COLO829 (cell line): ENCODE measurements around the gene AASS.
"Not testable (repeated sequence)": the region's sequence is repeated elsewhere in the genome, so short reads cannot be mapped to it uniquely, and the experiment has no call there.

Experiments
- DNase-seq: peaks from one replicate; pipeline ENCODE4 v3.0.0; 2012; ENCODE audit warnings: low spot score

Gene AASS

GRCh38 chr7:122143751-122144711, at the start of gene AASS:
Gene AASS (minus strand): TSS chr7:122144249. CDS start chr7:122133726, 10,523 bp downstream.
- DNase-seq = peak; percentile 97

DNA sequence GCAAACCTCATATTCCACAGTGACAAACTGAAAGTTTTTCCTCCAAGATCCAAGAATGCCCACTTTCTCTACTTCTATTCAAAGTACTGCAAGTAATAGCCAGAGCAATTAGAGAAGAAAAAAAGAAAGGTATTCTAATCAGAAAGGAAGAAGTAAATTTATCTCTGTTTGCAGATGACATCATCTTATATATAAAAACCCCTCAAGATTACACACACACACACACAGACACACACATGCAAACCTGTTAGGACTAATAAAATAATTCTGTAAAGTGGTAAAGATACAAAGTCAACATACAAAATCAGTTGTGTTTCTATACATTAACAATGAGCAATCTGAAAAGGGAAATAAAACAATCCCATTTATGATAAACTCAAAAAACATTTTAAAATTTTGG, 44.7 kb upstream of the AASS start:
- no peak for DNase-seq

GRCh38 chr7:122183106-122183505, 39.1 kb upstream of the AASS start:
- no peak for DNase-seq

- DNase-seq = no peak
These were observed 38.0 kb upstream of the AASS start for GRCh38 chr7:122182081-122182480.

DNA sequence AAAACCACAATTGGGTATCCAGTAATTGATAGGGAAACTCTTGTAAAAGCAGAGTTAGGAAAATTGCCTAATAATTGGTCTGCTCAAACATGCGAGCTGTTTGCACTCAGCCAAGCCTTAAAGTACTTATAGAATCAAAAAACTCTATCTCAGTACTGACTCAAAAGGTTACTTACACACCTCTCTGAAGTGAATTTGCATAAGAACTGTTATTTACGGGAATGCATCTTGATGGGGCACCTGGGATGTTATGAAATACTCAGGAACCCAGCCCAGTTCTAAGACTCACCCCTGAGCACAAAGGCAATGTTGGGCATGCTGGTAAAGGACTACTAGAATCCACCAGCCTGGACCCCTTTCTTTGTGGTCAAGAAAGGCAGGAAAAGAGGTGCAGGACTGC, 28.1 kb upstream of the AASS start:
- DNase-seq = not testable (repeated sequence)

DNA sequence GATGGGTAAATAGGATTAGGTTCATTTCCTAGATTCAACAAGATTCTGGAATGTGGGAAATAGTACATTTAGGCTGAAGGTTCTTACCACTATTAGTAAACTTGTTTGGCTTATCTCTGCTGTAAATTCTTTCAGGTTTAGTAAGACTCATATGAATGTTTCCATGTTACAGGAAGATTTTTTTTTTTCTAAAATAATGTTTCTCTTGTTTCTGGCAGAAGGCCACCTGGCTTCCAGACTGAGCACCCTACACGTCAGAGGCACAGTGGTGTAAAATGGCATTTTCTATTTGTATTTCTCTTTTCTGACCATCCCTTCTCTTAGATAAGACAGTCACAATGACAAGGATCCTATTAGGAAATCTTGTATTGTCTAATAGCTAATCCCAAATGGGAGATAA, 22.7 kb upstream of the AASS start:
- peak; percentile 47 for DNase-seq

- DNase-seq = no peak
These were observed 22.2 kb upstream of the AASS start for GRCh38 chr7:122166275-122166674.

DNA sequence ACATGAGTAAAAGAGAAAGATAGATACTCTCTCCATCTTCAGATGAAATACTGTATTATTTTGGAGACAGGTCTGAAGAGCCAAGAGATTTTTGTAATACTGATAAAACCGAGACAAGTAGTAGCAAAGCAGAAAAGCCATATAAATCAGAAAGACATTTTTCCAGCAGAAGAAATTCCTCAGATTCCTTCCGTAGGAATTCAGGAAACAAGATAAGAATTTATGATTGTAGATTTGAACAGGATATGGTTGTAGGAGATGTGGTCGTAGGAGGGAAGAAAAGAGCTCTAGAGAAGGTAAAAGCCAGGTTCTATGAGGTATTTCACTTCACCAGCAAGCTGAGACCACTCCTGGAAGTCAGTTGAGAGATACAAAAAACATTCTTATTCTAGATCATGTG, 17.6 kb upstream of the AASS start:
- DNase-seq = no peak

DNA sequence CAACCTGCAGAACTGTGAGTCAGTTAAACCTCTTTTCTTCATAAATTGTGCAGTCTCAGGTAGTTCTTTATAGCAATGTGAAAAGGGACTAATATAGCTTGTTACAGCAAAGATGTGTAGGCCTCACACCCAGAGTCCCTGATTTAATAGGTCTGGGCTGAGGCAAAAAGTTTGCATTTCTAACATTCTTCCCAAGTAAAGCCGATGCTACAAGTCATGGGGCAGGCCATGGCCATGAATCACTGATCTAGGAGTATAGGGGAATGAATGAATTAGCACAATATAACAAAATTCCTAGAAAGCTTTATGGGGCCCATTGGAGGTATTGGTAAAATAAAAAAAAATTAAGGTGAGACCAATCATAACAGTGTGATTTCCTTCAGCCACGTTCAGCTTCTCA, 11.5 kb upstream of the AASS start:
- no peak for DNase-seq

GRCh38 chr7:122148878-122149277, 4.8 kb upstream of the AASS start:
- DNase-seq = no peak

DNA sequence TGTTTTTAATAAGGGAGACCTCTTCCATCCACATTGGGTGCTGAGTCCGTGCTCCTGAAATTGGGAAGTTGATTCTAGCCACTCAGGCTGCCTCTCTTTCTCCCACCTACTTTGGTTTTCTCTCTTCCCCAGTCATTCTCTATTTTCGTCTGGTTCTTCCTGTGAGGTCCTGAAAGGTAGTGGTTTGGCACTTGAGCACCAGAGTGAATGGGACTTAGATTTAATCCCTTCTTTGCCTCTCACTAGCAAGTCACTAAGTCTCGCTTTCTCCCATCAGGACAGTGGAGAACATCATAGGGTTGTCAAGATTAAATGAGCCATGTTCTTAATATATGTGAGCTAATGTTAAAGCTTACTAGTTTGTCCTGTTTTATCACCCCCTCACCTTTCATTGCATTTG, 4.0 kb upstream of the AASS start:
- no peak for DNase-seq

DNA sequence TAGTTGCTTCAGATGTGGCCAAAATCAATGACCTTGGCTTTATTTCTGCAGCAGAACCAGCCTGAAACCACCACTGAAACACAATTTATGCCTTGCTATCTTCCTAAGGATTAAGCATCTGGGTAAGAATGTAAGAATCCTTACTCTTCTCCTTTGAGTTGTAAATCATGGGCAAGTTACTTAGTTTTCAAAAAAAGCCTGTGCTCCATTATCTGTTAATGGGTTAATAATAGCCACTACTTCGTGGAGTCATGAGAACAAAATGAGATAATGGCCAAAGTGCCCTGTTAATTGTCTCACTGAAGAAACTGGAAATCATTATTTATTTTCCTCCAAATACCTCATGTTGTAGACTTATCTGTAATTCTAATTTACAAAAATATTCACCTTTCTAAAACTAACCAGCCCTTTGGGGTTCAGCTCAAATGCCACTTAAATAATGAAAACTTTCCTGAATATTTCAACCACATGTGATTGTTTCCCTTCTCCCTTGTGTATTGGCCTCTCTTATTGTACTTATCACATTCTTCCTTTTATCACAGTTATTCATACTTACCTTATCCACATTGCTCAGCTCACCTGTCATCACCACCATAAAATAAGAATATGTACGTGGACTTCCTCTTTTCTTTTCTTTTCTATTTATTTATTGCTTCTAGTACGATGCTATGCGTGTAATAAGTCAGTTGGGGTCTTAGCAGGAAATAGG, 2.0 kb upstream of the AASS start:
- no peak for DNase-seq

DNA sequence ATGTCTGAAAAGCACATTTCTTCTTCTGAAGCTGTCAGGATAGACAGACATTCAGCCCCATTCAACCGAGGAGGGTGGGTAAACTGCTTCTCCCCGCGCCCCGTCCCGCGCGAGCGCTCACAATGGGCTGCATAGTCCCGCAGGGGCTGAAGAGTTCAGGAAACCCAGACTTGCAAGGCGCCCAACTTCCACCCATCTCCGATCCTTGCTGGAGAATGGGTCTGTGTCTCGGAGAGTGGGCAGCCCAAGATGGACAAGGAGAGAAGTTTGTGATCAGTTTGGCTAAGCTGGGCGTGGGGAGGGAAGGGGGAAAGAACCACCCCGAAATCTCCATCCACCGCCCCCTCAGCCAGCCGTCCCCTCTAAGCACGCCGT, 686 bp downstream of the AASS start:
- DNase-seq = no peak

- no peak for DNase-seq
These were observed 3.1 kb downstream of the AASS start for GRCh38 chr7:122140918-122141317.

DNA sequence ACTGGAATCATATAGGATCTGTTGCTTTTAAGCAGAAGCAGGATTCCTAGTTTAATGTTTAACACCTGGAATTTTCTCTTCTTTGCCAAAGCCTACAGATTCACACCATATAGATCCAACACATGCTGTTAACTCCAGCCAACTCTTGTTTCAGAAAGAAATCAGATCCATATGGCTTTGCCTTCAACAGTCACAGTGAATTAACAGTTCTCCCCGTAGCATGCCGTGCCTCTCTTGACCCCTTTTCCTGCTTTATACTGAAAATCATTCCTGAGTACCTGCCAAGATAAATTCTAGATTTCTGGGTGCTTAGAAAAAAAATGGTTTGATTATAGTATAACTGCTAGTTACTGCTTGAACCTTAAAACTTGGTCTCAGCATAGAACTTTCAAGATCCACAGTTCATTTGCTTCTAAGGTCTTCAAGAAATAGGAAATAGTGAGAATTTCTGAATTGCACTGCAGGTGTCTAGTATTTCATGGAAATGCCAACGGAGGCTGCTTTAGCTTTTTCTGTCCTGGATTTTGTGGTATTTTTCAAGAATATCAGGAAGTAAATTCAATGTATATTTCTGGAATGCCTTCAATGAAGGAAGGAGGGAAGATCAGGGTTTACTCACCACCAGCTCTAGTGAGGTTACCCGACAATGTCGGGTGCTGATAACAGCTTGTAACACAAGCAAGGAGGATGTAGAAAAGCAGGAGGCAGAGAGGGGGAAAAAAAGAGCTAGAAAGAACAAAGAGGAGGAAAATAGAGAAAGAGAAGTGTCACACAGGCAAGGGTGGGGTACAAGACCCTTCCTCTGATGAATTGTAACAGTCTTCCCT, 6.6 kb downstream of the AASS start:
- DNase-seq = peak; percentile 13

DNA sequence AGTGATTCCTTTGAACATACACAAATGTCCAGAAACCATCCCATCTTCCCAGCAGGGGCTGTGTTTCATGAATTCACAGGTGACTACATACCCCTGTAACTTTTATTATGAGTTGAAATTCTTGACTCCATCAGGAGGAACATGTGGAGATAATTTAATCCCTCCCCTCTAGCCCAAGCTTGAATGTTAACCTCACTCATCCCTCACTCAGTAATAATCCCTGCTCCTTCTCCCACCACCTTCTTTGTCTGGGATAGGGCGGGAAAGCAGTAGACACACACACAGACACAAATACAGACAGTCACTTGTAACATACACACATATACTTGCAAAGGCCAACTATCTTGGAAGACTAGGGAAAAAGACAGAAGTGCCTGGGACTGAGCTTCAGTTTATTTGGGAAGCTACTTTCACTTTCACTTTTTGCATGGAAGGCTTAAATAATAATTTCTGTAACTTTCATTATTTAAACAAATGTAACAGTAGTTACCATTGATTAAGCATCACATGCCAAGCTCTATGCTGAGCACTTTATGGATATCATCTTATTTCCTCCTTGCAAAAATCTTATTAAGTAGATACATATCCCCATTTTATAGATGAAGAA, 7.3 kb downstream of the AASS start:
- no peak for DNase-seq

DNA sequence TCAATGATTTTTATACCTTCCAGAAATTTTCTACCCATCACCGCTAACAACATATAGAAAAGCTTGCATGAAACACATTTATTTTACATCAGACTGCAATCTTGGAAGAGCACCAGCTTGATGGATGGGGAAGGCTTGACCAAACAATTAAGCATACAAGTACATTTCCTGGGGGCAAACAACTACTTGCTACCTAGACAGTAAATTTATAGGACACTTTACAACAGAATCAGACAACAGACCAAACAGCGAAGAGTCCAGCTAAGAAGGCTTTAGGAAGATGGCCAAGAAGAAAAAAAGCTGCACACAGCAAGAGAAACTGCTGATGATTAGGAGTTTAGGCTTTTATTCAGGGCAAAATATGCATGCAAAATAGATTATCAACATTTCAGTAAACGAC, 8.0 kb downstream of the AASS start:
- peak; percentile 28 for DNase-seq

- DNase-seq = no peak
These were observed 8.8 kb downstream of the AASS start for GRCh38 chr7:122135275-122135674.

- not testable (repeated sequence) for DNase-seq
These were observed 9.3 kb downstream of the AASS start for GRCh38 chr7:122134793-122135192.

GRCh38 chr7:122133477-122133876, 10.6 kb downstream of the AASS start:
- no peak for DNase-seq

DNA sequence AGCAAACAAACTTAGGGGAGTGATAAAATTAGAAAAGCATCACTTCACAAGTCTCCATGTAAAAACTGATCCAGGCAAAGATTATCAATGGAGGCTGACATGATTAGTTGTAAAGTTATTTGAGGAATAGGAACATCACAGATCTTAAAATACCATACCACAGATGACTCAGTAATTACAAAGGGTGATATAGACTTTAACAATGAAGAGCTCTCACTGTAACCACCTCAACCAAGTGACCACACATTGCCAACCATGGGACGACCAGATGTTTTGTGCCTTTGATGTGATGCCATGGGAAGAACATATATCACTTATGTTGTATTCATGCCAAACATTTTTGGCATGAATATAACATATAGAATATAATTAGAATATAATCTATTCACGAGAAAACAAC, 11.7 kb downstream of the AASS start:
- peak; percentile 64 for DNase-seq

- no peak for DNase-seq
These were observed 20.3 kb downstream of the AASS start for GRCh38 chr7:122123746-122124145.
